CMK (cell line): Measurements from ENCODE around the gene ANKRD62.
"Not testable (repeated sequence)": the region's sequence is repeated elsewhere in the genome, so short reads cannot be mapped to it uniquely, and the experiment has no call there.

Experiments
- DNase-seq: peaks from one replicate; pipeline ENCODE4 v3.0.0-alpha.2; 2010; ENCODE audit warnings: low read depth

The ANKRD62 gene

DNA sequence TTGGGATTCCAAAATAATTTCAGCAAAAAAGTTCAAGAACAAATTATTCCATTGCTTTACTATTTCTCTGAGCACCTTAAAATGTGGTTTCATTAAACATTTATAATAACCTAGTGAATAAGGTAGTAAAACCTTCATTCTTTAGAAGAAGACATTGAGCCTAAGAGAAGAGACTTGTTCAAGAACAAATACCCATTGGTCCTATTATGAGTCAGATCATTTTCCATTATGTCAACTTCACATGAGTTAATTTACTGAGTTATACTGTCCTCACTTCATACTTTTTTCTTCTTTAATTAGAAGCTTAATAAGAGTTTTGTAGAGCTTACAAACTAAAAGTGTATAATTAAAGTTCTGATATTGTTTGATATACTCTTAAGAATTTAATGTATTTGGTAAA lies 5.5 kb downstream of the ANKRD62 start:
- no peak for DNase-seq

DNA sequence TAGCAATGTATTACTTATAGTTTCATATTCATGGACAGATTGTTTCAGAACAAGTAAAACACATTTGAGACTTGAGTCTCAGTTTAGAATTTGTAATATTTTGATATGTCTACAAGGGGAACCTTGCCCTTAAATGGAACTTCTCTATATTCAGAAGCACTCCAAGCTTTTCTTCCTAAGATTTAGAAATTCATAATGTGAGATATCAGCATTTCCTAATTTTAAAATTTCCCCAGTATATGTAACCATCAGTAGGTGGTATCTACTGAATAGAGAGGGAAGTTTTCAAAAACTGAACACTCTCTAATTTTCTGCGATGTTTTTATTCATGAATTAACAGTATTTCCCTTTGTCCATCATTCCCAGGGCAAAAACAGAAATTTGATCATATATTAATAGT lies 7.6 kb downstream of the ANKRD62 start:
- DNase-seq, result no peak

DNA sequence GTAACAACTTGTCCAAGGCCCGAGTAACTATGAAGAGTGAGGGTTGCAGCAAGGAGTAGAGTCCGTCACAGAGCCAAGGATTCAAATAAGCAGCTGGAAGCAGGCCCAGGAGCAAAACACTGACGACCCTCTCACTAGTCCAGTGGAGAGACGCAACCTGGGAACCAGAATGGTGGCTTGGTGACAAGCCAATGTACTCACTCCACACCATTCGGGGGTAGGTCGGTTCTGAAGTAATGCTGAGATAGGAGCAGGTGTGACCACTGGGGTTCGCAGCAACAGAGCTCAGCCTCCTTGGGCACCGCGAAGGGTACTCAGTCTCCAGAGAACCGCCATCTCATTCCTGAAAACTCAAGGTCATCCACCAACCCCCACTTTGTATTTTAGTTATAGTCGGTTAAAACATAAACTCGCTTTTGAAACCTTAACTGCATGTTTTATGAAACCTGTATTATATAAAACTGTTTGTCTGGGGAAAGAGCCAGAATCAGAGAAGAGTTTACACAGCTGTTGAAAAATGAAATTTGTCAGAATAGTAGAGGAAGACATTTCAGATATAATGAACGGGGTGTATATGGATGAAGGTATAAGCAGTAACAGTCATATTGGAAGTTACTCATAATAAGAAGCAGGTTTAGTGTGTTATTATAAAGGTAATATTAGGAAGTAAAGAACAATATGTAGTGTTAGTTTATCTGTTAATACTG lies 8.6 kb downstream of the ANKRD62 start:
- DNase-seq, result no peak

DNA sequence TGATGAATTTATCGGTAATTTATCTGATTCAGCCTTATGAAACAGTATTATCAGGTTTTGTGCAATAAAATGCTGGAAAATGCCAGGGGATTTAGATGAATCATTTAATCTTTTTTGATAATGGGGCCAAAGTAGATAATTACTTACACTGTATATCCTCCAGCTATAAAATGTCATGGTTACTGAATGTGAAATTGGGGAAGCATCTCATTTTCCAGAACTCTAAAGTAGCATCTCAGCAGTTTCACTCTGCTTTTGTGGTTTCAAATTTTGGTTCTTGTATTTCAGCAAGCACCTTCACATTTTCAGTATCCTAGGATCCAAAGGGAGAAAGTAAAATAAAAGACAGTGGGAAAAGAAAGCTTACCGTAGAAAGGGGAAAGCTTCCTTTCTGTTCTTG lies 12.8 kb downstream of the ANKRD62 start:
- no peak for DNase-seq

DNA sequence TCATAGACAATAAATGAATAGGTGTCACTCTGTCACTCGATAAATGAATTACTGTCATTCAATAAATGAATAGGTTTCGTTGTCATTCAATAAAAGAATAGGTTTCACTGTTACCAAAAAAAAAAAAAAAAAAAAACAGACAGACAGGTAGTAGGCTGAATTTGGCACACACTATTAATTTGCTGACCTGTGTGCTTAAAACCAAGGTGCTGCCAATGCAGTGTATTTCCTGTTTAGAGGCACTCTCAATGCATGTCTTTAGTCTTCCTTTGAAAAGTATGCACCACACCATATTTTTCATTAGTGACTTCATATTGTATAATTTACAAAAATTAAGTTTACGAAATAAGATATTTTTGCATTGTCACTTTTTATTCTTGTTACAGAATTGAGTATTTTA lies 16.2 kb downstream of the ANKRD62 start:
- DNase-seq, result no peak

DNA sequence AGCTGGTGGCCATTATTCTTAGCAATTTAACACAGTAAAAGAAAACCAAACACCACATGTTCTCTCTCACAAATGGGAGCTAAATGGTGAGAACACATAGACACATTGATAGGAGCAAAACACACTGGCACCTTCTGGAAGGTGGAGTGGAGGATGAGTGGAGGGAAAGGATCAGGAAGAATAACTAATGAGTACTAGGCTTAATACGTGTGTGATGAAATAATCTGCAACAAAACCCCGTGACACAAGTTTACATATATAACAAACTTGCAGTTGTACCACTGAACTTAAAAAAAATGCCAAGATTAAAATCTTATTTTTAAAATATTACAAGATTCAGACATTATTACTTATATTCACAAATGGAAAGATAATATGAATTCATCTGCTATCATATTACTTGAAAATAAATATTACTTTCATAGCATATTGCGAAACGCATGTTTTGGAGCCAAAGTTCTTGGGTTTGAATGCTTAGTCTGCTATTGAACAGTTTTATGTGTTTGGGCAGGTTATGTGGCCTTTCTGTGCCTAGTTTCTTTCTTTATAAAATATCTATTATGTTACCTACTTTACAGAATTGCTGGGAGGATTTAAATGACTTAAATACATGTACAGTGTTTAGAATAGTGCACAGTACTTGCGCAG lies 20.5 kb downstream of the ANKRD62 start:
- DNase-seq, result no peak

DNA sequence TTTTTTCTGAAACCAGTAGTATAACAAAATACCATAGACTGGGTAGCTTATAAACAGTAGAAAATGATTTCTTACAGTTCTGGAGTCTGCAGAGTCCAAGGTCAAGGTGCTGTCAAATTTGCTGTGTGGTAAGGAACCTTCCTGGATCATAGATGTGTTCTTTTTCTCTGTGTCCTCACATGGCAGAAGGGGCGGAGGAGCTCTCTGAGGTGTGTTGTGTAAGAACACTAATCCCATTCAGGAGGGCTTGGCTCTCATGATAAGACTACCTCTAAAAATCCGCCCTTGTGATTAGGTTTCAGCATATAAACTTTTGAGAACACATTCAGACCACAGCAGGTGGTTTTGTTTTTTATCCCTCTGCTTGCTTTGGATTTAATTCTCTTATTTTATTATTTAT lies 25.7 kb downstream of the ANKRD62 start:
- no peak for DNase-seq

DNA sequence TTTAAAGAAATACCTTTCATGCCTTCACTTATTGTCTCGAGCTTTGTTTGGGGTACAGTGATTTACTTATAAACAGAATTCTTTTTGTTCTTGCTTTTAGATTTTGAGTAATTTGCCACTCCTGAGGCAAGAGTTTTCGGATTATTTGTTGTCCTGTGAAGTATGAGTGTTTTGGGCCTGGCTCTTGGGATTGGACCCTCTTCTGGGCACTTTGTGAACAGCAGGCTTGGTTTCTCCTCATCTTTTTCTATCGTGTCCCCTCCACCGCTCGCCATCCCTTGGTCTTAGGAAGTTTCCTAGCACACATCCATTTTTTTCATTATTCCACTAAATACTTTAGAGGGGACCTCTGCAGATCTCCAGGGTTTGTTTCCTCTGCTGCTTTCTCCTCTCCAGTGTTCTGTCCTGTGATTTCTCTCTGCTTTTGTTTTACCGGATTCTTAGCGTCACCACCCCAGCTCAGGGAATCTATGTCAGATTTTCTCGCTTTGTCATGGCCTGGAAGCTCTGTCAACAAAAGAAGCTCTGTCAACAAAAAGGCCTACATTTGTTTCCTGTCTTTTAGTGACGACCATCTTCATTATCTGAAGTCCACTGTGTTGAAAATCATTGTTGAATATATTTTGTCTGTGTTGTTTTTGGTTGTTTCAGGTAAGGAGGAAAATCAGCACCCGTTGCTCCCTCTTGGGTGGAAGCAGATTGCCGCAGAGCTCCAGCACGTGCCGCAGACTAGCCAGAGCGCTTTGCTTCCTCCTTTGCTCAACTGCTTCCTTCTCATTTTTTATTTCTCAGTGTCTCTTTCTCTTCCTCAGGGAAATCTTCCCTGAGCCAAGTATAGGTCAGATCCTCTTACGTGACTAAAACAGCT lies 27.8 kb downstream of the ANKRD62 start:
- DNase-seq, result no peak

DNA sequence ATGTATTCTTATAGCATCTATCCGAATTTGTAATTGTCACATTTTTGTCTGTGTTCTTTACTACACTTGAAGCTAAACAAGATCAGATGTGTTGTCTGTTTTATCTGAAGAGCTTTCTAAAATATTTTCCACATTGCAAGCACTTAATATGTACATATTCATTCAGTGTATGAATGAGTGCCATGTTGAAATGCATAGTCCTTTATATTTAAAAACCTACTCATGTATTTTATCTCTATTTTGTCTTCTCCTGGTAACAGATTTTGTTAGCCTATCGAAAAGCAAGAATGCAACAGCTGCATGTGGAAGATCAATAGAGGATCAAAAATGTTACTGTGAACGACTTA lies 28.4 kb downstream of the ANKRD62 start:
- DNase-seq, result not testable (repeated sequence)

DNA sequence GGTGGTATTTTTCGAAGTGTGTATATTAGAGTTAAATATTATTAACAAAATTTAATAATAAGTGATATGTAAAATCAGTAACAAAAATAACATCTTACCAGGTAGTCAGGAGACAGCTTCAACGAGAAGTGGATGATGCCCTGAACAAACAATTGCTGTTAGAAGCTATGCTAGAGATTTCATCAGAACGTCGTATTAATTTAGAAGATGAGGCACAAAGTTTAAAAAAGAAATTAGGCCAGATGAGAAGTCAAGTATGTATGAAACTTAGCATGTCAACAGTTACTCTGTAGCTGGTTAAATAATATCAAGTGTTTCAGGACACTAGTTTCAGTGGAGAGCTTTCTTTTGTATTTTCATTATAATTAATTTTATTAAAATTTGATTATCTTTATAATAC lies 34.0 kb downstream of the ANKRD62 start:
- DNase-seq, result not testable (repeated sequence)

DNA sequence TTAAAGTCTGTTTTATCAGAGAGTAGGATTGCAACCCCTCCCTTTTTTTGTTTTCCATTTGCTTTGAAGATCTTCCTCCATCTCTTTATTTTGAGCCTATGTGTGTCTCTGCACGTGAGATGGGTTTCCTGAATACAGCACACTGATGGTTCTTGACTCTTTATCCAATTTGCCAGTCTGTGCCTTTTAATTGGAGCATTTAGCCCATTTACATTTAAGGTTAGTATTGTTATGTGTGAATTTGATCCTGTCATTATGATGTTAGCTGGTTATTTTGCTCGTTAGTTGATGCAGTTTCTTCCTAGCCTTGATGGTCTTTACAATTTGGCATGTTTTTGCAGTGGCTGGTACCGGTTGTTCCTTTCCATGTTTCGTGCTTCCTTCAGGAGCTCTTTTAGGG lies 45.2 kb downstream of the ANKRD62 start:
- not testable (repeated sequence) for DNase-seq

DNA sequence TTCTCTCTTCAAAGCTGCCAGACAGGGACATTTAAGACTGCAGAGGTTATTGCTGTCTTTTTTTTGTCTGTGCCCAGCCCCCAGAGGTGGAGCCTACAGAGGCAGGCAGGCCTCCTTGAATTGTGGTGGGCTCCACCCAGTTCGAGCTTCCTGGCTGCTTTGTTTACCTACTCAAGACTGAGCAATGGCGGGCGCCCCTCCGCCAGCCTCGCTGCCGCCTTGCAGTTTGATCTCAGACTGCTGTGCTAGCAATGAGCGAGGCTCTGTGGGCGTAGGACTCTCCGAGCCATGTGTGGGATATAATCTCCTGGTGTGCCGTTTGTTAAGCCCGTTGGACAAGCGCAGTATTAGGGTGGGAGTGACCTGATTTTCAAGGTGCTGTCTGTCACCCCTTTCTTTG lies 47.2 kb downstream of the ANKRD62 start:
- not testable (repeated sequence) for DNase-seq

DNA sequence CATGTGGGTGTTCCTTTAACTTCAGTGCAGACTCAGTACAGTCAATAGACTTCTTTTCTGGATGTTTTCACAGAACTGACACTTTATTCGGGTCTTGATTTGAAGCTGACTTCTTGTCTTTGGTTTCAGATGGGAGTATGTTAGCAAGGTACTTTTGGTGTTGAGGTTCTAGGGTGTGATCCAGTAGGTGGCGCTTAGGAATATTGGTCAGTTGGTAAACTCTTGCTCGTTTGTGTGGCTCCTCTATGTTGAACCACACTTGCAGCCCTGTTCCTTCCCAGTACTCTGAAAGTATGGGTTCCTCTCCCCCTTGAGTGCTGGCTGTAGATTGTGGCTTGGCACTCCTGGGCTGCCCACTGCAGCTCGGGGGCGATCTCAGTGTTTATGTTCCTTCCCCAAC lies 48.1 kb downstream of the ANKRD62 start:
- not testable (repeated sequence) for DNase-seq

DNA sequence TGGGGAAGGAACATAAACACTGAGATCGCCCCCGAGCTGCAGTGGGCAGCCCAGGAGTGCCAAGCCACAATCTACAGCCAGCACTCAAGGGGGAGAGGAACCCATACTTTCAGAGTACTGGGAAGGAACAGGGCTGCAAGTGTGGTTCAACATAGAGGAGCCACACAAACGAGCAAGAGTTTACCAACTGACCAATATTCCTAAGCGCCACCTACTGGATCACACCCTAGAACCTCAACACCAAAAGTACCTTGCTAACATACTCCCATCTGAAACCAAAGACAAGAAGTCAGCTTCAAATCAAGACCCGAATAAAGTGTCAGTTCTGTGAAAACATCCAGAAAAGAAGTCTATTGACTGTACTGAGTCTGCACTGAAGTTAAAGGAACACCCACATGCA lies 55.8 kb downstream of the ANKRD62 start:
- not testable (repeated sequence) for DNase-seq

DNA sequence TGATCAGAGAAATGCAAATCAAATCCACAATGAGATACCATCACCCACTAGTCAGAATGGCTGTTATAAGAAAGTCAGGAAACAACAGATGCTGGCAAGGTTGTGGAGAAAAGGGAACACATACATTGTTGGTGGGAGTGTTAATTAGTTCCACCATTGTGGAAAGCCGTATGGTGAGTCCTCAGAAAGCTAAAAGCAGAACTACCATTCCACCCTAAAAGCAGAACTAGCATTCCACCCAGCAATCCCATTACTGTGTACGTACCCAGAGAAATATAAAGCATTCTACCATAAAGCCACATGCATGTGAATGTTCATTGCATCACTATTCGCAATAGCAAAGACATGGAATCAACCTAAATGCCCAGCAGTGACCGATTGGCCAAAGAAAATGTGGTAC lies 60.7 kb downstream of the ANKRD62 start:
- DNase-seq, result no peak

DNA sequence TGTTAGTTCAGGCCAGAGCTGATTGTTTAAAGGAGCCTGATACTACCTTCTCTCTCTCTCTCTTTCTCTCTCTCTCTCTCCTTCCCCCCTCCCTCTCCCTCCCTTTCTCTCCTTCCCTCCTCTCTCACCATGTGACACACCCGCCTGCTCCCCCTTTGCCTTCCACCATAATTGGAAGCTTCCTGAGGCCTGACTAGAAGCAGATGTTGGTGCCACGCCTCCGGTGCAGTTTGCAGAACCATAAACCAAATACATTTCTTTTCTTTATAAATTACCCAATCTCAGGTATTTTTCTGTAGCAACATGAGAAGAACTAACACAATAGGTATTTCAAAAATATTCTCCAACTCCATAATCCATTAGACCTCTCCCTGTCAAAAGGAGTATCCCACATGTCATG lies 62.4 kb downstream of the ANKRD62 start:
- DNase-seq, result no peak

DNA sequence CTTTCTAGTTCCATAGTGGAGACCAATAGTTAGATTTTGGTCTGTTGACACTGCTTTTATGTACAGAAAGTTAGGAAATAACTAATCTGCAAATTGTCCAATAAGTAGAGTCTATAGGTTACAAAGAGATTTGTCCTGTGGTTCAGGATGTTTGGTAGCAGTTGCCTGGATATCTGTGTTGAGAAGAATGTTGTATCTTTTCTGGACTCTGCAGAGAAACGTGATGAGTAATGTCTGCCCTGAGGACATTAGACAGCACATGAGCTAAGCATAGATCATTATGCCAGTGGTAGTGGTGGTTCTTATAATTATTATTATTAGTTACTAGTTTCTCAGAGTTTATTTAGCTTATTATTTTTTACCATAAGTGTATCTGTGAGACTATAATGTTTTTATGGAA lies 65.8 kb downstream of the ANKRD62 start:
- DNase-seq, result no peak

DNA sequence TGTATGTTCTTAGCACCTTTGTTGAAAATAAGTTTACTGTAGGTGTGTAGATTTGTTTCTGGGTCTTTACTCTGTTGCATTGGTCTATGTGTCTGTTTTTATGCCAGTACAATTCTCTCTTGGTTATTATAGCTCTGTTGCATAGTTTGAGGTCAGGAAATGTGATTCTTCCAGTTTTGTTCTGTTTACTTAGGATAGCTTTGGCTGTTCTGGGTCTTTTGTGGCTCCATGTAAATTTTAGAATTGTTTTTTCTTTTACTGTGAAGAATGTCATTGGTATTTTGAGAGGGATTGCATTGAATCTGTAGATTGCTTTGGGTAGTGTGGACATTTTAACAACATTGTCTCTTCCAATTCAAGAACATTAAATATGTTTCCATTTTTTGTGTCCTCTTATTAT lies 69.1 kb downstream of the ANKRD62 start:
- no peak for DNase-seq

DNA sequence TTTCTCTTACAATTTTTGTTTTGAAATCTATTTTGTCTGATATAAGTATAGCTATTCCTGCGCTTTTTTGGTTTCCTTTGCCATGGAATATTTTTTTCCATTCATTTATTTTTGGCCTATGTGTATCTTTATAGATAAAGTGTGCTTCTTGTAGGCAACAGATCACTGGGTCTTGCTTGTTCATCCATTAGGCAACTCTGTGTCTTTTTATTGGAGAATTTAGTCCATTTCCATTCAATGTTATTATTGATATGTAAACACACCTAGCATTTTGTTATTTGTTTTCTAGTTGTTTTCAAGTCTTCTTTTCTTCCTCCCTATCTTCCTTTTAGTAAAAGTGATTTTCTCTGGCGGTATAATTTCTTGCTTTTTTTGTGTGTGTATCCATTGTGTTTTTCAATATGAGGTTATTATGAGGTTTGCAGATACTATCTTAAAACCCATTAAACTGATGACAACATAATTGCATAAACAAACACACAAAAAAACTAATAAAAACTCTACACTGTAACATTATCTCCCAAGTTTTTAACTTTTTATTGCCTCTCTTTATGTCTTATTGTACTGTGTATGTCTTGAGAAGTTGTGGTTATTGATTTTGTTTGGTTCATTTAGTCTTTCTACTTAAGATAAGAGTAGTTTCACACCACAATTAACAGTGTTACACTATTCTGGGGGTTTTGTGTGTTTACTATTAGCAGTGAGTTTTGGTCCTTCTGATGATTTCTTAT lies 71.6 kb downstream of the ANKRD62 start:
- DNase-seq, result no peak
